Breast epithelium (tissue), 4 donors: ENCODE measurements around the gene PHIP. TPM values are rescaled to one million over a fixed set of nuclear protein-coding genes. Genes with fewer than 3 reads are reported as not detected.

Experiments used
- DNase-seq, 2 donors: peaks; one replicate each; pipeline ENCODE4 v3.0.0-alpha.2; 2019; ENCODE audit warnings: low spot score in 2 of 2
- H3K27ac ChIP-seq, 2 donors: fragments of 200-600 bp; sonication (generic) in 1 of 2; one replicate each; pipeline ENCODE4 v1.5.1; 2016 to 2019; ENCODE audit warnings: mild to moderate bottlenecking in 1 of 2
- H3K27me3 ChIP-seq, 2 donors: fragments of 200-600 bp; sonication (generic) in 1 of 2; one replicate each; pipeline versions ENCODE4 v1.5.1 to v1.6.0; 2017 to 2019; ENCODE audit warnings: control low read depth in 1 of 2, mild to moderate bottlenecking in 1 of 2
- H3K36me3 ChIP-seq: fragments of 200-600 bp; one replicate; pipeline ENCODE4 v1.5.1; 2019
- H3K4me1 ChIP-seq, 2 donors: fragments of 200-600 bp; sonication (generic); one replicate each; pipeline ENCODE4 v1.5.1; 2016 to 2019; ENCODE audit warnings: control low read depth in 1 of 2
- H3K4me3 ChIP-seq, 3 donors: fragments of 200-600 bp; sonication (generic); 1 replicate in 2 of 3; 2 replicates in 1 of 3; pipeline ENCODE4 v1.5.1; 2016 to 2019; ENCODE audit warnings: mild to moderate bottlenecking in 3 of 3, moderate library complexity in 2 of 3
- H3K9me3 ChIP-seq, 2 donors: fragments of 200-600 bp; sonication (generic) in 1 of 2; one replicate each; pipeline ENCODE4 v1.5.1; 2016 to 2019; ENCODE audit warnings: control low read depth in 1 of 2
- CTCF ChIP-seq, 3 donors: fragments of 450-650 bp; IDR thresholded peaks; one replicate each; pipeline ENCODE4 v1.5.1; 2016 to 2017; ENCODE audit warnings: antibody characterized with exemption in 3 of 3, mild to moderate bottlenecking in 3 of 3, moderate library complexity in 3 of 3
- POLR2A ChIP-seq: fragments of 450-650 bp; IDR thresholded peaks from one replicate; pipeline ENCODE4 v1.6.1; 2016; ENCODE audit warnings: antibody characterized with exemption, mild to moderate bottlenecking, moderate library complexity
- POLR2AphosphoS5 ChIP-seq, 3 donors: sonication (generic); formaldehyde crosslinking; IDR thresholded peaks; one replicate each; pipeline ENCODE4 v1.6.1; 2017; ENCODE audit warnings: antibody characterized with exemption in 3 of 3
- intact Hi-C: fragments of 100-400 bp; cut with DNase I; formaldehyde crosslinking; loops from one replicate; pipeline ENCODE4 v1.15.1; 2023; ENCODE audit warnings: low total_unique reads
- total RNA-seq, 3 donors: library from RNA; depleted of rRNA; stranded (reverse); fragments of >200 nt; gene quantifications; one replicate each; pipeline ENCODE4 v1.1.0, GENCODE V29; 2016

The PHIP gene
- total RNA-seq, 3 donors from 2014 or later = 31.7 to 73.6 (median 44.9) TPM

GRCh38 chr6:79089552-79090404 lies 11.7 kb upstream of the PHIP start:
- Histone ChIP-seq H3K4me1 (no peaks in the 10 kb centered on the region), H3K27ac (no peak overlapping the region), H3K36me3 (no peaks in the 10 kb centered on the region), H3K27me3 (no peaks in the 10 kb centered on the region), H3K4me3 (no peak overlapping the region), H3K9me3 (no peaks in the 10 kb centered on the region)
- intact Hi-C loops = no loop called here
- no peak for DNase-seq
- TF ChIP-seq POLR2A (no peak), CTCF (IDR thresholded peaks at IDR 0.05) (no peak), POLR2AphosphoS5 (IDR thresholded peaks at IDR 0.05) (no peak)

- no peaks in the 10 kb centered on the region for H3K4me1 ChIP-seq
- H3K27ac ChIP-seq = no peak overlapping the region
- TF ChIP-seq CTCF (IDR thresholded peaks at IDR 0.05) (no peak), POLR2AphosphoS5 (IDR thresholded peaks at IDR 0.05) (no peak), POLR2A (no peak)
- H3K9me3 ChIP-seq = no peaks in the 10 kb centered on the region
- intact Hi-C loops = no loop called here
- H3K27me3 ChIP-seq = no peaks in the 10 kb centered on the region
- H3K36me3 ChIP-seq = no peaks in the 10 kb centered on the region
- no peak for DNase-seq
- no peak overlapping the region for H3K4me3 ChIP-seq
Measured at GRCh38 chr6:79084693-79085092, 6.6 kb upstream of the PHIP start.

- H3K9me3 ChIP-seq = no peaks in the 10 kb centered on the region
- no peaks in the 10 kb centered on the region for H3K36me3 ChIP-seq
- no peaks in the 10 kb centered on the region for H3K27me3 ChIP-seq
- no peak for DNase-seq
- no peaks in the 10 kb centered on the region for H3K4me1 ChIP-seq
- no peak overlapping the region for H3K4me3 ChIP-seq
- intact Hi-C loops = no loop called here
- no peak overlapping the region for H3K27ac ChIP-seq
- no peak for TF ChIP-seq POLR2A
- TF ChIP-seq POLR2AphosphoS5 (IDR thresholded peaks at IDR 0.05) = no peak
- no peak for TF ChIP-seq CTCF (IDR thresholded peaks at IDR 0.05)
Measured at GRCh38 chr6:79082304-79082703, 4.2 kb upstream of the PHIP start.

GRCh38 chr6:79081663-79082062 lies 3.6 kb upstream of the PHIP start:
- no peaks in the 10 kb centered on the region for H3K36me3 ChIP-seq
- H3K27me3 ChIP-seq = no peaks in the 10 kb centered on the region
- intact Hi-C loops = no loop called here
- no peaks in the 10 kb centered on the region for H3K9me3 ChIP-seq
- TF ChIP-seq POLR2A (no peak), POLR2AphosphoS5 (IDR thresholded peaks at IDR 0.05) (no peak), CTCF (IDR thresholded peaks at IDR 0.05) (no peak)
- H3K4me3 ChIP-seq = no peak overlapping the region
- H3K27ac ChIP-seq = no peak overlapping the region
- H3K4me1 ChIP-seq = no peaks in the 10 kb centered on the region
- no peak for DNase-seq

- TF ChIP-seq CTCF (IDR thresholded peaks at IDR 0.05) (no peak), POLR2AphosphoS5 (IDR thresholded peaks at IDR 0.05) (no peak), POLR2A (no peak)
- intact Hi-C loops = no loop called here
- Histone ChIP-seq H3K27me3 (no peaks in the 10 kb centered on the region), H3K9me3 (no peaks in the 10 kb centered on the region), H3K4me3 (peak overlapping the region in 2 of 3 donors; percentile 85 to 90), H3K27ac (no peak overlapping the region), H3K36me3 (no peaks in the 10 kb centered on the region), H3K4me1 (no peaks in the 10 kb centered on the region)
- no peak for DNase-seq
Measured at GRCh38 chr6:79079561-79080041, 1.5 kb upstream of the PHIP start.
